Measurements from ENCODE around the gene CSNK2B.

Gene CSNK2B

DNA sequence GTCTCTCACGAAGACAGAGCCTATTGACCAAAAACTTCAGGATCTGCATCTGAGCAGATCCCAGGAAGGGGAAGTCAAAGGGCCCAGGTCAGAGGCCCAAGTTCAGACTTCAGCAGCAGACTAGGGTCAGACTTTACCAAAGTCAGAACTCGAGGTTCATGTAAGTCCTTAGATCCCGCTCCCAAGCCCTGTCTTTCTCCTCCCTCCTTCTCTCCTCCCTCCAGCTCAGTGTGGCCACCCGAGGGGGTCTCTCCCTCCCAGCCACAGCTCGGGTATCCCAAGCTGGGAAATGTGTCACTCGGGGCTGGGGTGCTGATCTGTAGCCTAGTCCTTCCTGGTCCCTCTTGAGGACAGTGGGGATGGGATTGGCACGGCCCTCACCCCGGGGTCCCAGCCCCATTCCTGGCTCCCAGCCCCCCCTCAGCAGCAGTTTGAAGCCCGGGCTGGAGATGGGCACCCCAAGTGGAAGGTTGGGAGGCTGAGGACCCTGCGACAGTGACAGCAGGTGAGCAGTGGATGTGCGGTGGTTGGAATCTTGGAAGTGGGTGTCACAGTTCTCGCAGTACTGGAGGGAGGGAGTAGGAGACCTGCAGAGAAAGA is 3.7 kb upstream of the CSNK2B start:
- no peak for DNase-seq

DNA sequence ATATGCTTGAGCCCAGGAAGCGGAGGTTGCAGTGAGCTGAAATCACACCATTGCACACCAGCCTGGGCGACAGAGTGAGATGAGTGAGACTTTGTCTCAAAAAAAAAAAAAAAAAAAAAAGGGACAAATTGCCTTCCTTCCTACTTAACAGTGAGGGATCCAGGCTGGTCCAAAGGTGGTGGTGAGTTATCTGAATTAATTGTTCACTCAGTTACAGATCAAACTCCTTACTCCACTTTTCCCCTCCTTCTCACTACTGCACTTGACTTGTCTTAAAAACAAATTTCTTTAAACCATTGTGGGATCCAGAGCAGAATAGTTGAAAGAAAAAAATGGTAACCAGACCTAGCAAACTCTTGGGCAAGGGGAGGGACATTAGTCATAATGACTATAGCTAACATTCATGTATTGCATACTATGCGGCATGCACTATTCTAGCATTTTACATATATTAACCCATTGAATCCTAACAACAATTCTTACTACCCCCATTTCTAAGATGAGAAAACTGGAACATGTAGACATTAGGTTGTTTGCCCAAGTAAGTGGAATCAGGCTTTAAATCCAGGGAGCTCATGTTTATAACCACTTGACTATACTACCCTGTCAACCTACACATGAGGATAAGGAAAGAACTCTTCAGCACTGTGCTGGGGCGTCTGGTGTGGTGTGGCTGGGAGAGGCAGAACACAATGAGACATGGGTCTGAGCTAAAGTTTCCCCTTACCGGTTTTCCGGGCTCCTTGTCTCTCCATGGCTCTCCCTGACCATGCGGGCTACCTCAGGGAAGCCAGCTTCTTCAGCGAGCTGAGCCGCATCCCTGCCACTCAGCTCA is 2.5 kb upstream of the CSNK2B start:
- no peak for DNase-seq

DNA sequence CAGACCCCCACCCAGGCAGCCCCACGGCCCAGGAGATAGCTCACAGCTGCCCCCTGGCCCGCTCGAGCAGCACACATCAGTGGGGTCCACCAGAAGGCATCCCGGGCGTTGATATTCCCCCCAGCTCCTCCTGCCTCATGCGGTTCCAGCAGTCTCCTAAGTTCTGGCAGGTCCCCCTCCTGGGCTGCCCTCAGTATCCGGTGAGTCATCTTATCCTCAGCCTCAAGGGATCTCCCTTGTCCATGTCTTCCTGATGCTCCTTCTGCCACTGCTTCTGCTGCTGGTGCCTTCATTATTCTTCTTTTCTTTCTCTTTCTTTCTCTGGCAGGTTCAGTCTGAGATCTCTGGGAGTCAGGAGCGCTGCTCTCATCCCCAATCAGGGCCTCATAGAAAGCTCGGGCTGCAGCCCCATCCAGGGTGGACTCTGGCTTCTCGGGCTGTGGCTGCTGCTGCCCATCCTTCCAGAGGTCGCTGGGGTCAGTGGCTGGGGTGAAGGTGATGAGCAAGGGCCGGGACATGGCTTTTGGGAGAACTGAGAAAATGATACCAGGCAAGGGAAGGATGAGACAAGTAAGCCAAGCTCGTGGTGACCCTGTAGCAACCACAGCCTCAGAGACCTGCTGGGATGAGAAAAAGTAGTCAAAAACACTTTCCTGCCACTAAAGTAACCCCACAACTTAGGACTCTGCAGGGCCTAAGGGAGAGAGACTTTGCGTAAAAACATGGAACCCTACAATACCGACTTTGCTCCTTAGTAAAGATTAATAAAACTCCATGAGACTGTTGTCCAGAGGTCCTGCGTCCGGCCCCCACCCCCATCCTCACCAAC is 1.7 kb upstream of the CSNK2B start:
- peak; percentile 35 for DNase-seq

DNA sequence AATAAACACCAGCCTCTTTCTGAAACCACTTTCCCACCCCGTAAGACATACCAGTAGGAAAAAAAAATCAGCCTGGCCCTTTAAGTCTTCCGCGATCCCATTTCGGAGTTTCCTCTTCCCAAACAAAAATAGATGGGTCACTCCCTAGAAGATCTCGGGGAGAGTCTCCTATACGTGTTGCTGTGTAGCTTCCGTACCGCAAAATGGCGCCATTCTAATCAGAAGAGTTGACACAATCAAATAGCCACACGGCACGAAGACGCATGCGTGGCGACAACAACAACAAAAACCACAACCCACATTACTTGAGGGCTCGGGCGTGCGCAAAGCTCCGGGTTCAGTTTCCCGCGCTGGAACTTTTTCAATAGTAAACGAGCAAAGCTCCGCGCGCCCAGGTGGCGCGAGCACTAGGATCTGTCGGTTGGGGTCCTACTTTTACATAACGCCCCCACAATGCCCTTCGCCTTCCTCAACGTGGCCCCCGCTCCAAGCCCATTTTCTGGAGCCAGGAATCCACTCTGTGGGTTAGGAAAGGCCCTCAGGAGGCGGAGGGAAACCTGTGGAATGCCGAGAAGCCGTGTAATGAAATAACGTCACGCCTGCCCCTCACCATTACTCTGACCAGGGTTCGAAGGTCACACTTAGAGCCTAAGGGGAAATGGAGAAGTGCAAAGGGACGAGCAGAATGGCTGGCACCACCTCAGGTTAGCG is 935 bp upstream of the CSNK2B start, which contains the start of gene GPANK1:
Gene GPANK1, minus strand, starts transcription at position 208 of the 711 bp plus-strand sequence. CDS start 519 bp downstream, outside the sequence.
- peak; percentile 94 for DNase-seq

DNA sequence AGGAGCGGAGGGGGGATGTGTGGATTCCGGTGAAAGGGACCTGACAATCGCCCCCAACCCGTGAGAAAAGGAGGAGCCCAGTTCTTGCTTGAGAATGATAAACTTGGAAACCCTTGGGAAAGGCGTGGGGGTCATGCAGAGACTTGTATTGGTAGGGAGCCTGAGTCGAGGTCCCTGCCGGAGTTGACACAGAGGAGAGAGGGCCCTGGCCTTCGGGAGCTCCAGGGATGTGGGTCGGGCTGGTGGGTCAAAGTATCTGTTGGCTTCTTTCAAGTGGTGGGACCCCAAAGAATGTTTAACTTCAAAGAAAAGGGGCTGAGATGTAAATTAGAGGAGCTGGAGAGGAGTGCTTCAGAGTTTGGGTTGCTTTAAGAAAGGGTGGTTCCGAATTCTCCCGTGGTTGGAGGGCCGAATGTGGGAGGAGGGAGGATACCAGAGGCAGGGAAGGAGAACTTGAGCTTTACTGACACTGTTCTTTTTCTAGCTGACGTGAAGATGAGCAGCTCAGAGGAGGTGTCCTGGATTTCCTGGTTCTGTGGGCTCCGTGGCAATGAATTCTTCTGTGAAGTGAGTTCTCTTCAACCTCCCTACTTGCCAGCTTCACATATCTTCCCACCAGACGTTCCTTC is 571 bp downstream of the CSNK2B start:
- no peak for DNase-seq

DNA sequence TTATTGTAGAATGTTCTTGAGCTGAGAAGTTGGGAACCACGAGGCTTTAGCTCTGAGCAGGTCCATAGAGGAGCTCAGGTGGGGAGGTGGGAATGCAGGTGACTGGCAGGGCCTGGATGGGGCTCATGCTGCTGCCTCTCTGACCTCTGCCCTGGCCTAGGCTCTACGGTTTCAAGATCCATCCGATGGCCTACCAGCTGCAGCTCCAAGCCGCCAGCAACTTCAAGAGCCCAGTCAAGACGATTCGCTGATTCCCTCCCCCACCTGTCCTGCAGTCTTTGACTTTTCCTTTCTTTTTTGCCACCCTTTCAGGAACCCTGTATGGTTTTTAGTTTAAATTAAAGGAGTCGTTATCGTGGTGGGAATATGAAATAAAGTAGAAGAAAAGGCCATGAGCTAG is 3.8 kb downstream of the CSNK2B start, which contains the start of gene LY6G5B:
Gene LY6G5B, plus strand, starts transcription at position 301 of the 400 bp plus-strand sequence. CDS start 975 bp downstream, outside the sequence.
- no peak for DNase-seq

DNA sequence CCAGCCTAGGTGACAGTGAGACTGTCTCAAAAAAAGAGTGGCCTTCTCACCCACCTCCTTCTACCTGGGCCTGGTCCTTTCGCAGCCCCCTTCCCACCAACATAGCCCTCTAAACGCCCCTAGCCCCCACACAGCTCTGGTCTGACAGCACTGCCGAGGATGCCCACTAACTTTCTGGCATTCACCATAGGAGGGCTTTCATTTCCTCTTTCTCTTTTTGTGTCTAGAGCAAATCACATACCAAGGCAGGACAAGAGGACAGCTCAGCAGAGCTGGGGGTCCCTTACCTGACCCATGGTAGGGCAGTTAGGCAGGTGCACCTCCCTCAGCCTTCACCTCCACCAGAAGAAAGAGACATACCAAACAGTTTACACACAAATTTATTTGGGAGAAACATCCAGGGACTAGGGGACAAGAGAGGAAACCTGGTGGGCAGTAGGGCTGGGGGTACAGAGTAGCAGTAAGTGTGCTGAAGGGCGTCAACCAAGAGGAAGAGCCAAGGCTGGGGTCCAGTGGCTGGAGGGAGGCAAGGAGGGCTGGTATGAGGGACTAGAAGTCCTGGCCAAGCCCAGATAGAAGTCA is 10.5 kb downstream of the CSNK2B start:
- no peak for DNase-seq

DNA sequence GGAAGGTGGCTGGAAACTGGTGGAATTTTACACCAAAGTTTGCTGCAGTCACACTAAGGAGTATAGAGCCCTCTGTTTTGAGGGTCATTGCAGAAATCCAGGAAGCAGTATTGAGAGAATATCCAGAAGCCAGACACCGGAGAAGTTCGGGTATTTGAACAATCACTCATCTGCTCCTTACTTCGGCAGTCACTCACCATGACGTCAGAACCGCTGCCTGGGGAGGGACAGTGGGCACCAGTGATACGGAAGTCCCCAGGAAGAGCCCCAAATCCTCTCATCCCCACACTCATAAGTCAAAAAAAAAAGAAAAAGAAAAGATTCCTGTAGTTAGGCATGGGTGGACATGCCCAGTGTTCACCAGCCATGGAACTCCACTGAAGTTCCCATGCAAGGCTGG is 11.0 kb downstream of the CSNK2B start:
- DNase-seq: no peak

DNA sequence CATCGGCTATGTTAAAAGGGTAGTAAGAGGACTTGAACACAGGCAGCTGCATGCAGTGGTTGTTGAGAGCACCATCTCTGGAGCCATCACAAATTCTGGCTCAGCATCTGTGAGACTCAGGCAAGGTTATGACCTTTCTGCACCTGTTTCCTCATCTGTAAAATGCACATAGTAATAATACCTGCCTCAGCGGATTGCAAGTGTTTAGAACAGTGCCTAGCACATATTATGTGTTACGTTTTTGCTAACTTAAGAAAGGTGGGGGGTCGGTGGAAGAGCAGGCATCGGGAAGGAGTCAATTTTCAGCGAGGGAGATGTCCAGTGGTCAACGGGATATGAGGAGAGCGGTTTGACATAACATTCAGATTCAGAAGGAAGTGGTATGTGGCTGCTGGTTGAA is 12.1 kb downstream of the CSNK2B start:
- DNase-seq: no peak

DNA sequence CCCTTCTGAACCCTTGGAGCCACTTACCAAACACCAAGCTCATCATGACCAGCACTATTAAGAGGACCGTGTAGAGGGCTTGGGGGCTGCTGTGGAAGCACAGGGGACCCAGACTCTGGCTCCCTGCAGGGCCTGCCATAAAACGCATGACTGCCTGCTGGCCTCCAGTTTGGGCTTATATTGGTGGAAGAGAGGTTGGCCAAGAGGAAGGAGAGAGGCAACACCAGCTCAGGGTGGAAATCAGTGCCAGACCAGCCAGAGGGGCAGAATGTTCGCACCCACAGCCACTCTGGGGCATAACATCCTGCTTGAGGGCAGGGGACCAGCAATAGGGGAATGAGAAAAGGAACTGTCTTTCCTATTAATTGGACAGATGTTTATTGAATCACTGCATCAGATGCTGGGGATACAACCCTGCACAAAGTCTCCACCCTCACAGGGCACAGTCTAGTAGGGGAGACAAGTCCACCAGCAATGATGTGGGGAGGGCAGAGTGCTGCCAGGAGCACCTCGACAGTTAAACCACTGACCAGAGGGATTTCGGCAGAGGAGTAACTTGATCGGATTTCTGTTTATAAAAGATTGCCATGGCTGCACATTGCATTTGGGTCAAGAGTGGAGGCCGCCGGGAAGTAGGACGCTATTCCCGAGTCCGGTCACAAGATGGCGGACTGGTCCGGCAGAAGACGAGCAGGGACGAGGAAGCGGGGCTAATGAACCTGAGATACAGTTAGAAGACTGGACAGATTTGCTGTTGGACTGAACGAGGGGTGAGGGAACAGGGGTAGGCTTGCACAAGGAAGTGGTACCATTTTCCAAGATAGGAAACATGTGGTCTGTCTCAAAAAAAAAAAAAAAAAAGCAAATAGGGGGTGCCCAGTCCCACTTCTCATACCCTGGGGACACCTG is 14.6 kb downstream of the CSNK2B start, which contains the start of gene LY6G5C:
Gene LY6G5C, minus strand, starts transcription at position 842 of the 909 bp plus-strand sequence. Its CDS starts 694 bp downstream, at position 148.
- peak; percentile 91 for DNase-seq

DNA sequence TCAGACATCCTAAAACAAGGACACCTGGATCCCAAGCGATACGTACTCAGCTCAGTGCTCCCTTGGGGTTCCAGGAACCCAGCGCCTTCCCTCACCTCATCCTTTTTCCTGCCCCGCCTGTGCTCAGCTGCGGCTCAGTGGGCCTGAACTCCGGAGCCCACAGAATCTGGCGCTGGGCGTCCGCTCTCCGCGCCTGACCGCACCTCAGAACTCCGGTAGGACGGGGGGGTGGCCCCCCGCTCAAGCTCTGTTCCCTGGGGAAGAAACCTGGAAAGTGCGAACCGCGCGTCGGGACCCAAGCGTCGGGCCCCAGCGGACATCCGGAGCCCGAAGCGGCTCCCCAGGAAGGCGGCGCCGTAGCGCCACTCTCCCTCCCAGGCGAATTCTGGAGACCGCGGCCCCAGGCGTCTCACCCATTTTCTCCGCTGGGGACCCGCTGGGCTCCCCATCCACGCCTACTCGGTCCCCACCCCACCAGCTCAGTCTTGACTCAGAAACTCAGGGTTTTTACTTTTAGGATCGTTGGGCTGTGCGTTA is 15.3 kb downstream of the CSNK2B start:
- DNase-seq: no peak

DNA sequence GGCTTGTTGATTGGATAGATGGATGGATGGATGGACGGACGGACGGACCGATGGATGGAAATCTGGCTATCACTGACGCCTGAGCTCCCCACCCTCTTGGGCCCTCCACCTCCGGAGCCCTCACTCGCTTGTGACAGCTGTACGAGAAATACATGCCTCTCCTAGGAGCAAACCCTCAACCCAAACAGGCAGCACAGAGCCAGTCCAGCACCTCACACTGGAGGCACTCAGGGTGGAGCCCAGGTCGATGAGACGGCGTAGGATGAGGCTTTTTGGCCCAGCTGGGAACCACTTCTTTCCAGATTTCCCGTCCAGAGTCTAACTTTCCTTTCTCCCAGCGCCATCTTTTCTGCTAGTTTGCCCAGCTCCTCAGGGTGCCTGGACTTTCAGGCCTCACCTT is 17.7 kb downstream of the CSNK2B start:
- DNase-seq: no peak

DNA sequence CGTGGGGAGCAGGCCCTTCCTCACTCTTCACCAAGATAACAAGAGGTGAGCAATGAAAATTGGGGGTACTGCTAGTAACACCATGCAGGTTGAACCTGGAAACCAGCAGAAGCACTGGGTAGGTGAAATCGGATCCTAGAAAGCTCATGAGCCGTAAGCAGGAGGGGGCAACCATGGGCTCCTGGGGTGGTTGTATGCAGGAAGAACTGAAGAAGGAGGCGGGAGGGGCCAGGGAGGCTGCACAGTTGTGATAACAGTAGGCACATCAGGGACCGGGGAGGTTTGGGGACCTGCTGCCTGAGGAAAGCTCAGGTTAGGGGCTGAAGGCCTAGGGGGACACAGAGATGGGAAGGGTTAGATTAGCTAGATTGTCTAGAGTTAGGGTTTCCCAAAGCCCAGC is 20.6 kb downstream of the CSNK2B start:
- no peak for DNase-seq

DNA sequence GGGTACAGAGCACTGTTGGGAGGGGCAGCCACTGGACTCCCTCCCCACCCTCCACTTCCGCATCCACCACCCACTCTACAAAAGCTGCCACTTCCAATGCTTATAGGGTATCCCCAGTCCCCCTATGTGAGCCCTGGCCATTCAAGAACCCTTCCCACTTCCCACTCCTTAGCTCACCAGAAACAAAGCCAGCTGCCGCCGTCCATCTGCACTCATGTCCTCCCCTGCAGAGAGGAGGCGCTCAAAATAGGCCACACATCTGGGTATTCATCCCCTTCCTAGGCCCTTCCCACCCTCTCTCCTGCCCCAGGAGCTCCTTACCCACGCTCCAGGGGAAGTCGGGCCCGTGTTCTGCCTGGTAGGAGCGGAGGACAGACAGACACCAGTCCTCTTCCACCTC is 21.4 kb downstream of the CSNK2B start:
- DNase-seq: no peak

DNA sequence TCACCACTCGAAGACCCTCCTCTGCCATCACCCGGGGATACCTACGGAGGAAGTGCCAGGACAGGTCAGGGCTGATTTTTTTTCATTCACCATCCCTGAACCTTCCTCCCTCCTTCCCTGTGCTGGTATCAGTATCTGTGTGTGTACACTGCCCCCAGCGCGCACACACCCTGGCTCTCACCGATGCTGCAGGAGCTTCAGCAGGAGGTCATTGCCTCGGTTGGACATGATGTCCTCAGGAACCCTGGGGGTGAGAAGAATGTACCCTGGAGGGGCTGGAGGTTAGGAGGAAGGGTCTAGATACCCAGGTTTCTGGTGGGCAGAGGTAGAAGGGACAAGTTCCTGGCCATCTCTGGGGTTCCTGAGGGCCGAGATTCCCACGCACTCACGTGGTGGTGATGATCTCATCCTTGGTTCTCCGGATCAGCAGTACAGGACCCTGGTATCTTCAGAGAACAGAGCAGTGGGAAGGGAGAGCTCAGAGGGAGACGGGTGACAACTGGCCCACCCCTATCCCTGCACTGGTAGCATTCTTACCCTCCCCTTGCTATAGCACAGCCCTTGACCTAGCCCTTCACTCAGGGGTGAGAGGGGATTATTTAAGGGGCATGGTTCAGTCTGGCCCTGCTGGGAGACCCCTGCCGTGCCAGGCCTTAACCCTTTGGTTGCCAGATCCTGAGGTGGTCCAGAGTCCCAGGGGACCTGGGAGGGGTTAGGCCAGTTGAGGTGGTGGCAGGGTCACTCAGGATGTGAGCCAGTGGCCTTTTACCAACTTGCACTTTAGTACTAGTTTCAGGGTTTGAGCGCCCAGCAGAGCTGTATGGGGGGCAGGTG is 22.2 kb downstream of the CSNK2B start:
- DNase-seq: no peak

DNA sequence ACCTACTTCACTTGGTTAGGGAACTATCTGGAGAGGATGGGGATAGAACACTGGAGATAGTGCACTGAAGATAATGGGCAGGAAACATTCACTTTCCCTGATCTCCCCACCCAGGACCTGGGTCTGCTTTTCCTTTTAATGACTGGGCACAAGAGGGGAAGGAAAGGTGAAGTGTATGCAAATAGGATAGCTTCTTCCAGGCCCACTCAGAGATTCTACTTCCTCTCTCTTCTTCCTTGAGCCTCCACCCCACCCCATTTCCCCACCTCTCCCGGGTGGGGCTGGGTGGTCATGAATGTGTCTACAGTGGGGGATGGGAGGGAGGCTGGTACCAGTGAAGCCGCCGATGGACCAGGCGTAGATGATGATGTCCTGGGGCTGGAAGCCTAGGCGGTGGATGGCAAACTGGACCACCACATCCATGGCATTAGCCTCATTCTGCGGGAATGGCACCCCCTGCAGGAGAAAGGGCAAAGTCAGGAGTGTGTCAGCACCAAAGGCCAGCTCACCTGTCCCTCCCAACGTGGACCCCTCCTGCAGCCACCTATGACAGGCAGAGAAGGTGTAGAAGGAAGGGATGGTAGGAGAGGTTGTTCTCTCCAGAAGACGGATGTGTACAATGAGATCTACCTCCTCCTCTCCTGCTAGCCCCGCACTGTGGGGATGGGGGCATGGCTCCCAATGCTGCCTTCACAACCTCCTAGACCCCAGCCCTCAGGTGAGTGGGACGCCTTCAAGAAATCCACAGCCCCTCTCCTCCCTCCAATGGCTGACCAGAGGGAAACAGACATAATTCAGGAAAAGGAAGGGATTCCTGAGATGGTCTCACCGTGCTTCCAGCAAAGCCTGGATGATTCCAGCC is 23.6 kb downstream of the CSNK2B start:
- DNase-seq: no peak

DNA sequence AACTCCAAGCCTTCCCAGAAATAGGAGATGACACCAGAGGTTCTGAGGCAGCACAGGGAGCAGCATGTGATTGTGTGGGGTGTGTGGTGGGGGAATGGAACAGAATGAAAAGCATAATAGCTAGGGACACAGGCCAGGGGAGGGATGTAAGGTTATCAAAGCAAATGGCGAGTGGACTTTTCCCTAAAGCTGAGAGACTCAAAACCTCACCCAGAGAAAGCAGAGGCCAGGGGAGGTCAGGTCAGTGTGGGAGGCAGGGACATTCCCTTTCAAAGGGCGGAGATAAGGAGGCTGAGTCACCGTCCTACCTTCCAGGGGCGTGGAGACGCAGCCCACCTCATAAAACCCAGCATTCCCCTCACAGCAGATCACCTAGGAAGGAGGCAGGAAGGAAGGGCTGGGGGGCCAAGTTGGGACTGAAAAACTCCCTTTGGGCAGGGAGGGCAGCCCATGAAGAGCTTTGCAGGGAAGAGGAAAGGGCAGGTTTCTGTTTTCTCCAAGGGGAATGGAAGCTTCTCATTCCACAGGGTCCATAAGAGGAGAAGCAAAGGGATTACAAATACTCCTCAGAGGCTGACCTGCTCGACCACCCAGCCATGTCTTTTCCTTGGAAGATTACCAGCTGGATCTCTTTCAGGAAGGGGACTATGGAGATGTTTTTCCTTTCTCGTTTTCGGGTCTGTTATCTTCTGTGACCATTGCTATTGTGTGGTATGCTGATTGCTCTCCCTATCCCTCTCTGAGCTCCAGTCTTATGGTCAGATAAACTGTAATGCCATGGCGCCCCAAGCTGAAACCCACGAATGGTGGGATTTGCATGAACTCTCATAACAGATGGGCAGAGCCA is 24.6 kb downstream of the CSNK2B start:
- DNase-seq: no peak
